Activated T-helper 1 cell treated with Interleukin-2 at 50 U/mL for 16 hours (primary cell): ENCODE data around the gene MAF.

Source experiments
- DNase-seq: peaks from one replicate; pipeline ENCODE4 v3.0.0-alpha.2; 2020; ENCODE audit warnings: low read depth

MAF gene

GRCh38 chr16:79589601-79590102, 10.9 kb downstream of the MAF start:
- no peak for DNase-seq

- no peak for DNase-seq
These were observed 12.6 kb downstream of the MAF start for GRCh38 chr16:79587897-79588296.

- DNase-seq = no peak
These were observed 13.2 kb downstream of the MAF start for GRCh38 chr16:79587296-79587695.

- no peak for DNase-seq
These were observed 17.7 kb downstream of the MAF start for GRCh38 chr16:79582789-79583188.

- DNase-seq = no peak
These were observed 19.9 kb downstream of the MAF start for GRCh38 chr16:79580453-79581191.

GRCh38 chr16:79576602-79577001, 23.9 kb downstream of the MAF start:
- DNase-seq = no peak

- DNase-seq = no peak
These were observed 26.7 kb downstream of the MAF start for GRCh38 chr16:79573884-79574283.

GRCh38 chr16:79573071-79573470, 27.5 kb downstream of the MAF start:
- DNase-seq = no peak

- DNase-seq = no peak
These were observed 28.5 kb downstream of the MAF start for GRCh38 chr16:79571903-79572535.

- no peak for DNase-seq
These were observed 29.3 kb downstream of the MAF start for GRCh38 chr16:79571065-79571902.

- no peak for DNase-seq
These were observed 35.8 kb downstream of the MAF start for GRCh38 chr16:79564671-79565107.

- DNase-seq = no peak
These were observed 36.6 kb downstream of the MAF start for GRCh38 chr16:79563921-79564320.

- no peak for DNase-seq
These were observed 38.2 kb downstream of the MAF start for GRCh38 chr16:79562166-79562823.

- no peak for DNase-seq
These were observed 38.8 kb downstream of the MAF start for GRCh38 chr16:79561729-79562128.

- no peak for DNase-seq
These were observed 39.6 kb downstream of the MAF start for GRCh38 chr16:79560923-79561322.

- DNase-seq = no peak
These were observed 40.2 kb downstream of the MAF start for GRCh38 chr16:79560318-79560717.

GRCh38 chr16:79559532-79559931, 41.0 kb downstream of the MAF start:
- DNase-seq = no peak

- DNase-seq = no peak
These were observed 43.1 kb downstream of the MAF start for GRCh38 chr16:79557421-79557820.

GRCh38 chr16:79554912-79555311, 45.6 kb downstream of the MAF start:
- DNase-seq = no peak

- no peak for DNase-seq
These were observed 50.2 kb downstream of the MAF start for GRCh38 chr16:79550373-79550772.

- no peak for DNase-seq
These were observed 53.5 kb downstream of the MAF start for GRCh38 chr16:79547085-79547484.
